GM18526 (cell line): ENCODE data around the gene RNF125.

Experiments
- POLR2A ChIP-seq: IDR thresholded peaks from 3 replicates; pipeline ENCODE4 v1.6.1; 2011; ENCODE audit not compliant: insufficient read length; ENCODE audit errors: extremely low read depth

The RNF125 gene

GRCh38 chr18:32019251-32019948, 775 bp downstream of the RNF125 start:
- TF ChIP-seq POLR2A: no peak

- no peak for TF ChIP-seq POLR2A
These were observed 3.3 kb downstream of the RNF125 start for GRCh38 chr18:32021756-32022564.

GRCh38 chr18:32025744-32026143, 7.1 kb downstream of the RNF125 start:
- no peak for TF ChIP-seq POLR2A

GRCh38 chr18:32026491-32027086, 8.0 kb downstream of the RNF125 start:
- TF ChIP-seq POLR2A: no peak

GRCh38 chr18:32029558-32029957, 10.9 kb downstream of the RNF125 start:
- no peak for TF ChIP-seq POLR2A

GRCh38 chr18:32032609-32033008, 14.0 kb downstream of the RNF125 start:
- TF ChIP-seq POLR2A: no peak

- TF ChIP-seq POLR2A: no peak
These were observed 18.0 kb downstream of the RNF125 start for GRCh38 chr18:32036506-32037180.

GRCh38 chr18:32037616-32038015, 19.0 kb downstream of the RNF125 start:
- TF ChIP-seq POLR2A: no peak

- no peak for TF ChIP-seq POLR2A
These were observed 22.3 kb downstream of the RNF125 start for GRCh38 chr18:32040936-32041335.

- TF ChIP-seq POLR2A: no peak
These were observed 23.7 kb downstream of the RNF125 start for GRCh38 chr18:32042337-32042736.

GRCh38 chr18:32048507-32049091, 30.0 kb downstream of the RNF125 start:
- no peak for TF ChIP-seq POLR2A

GRCh38 chr18:32049393-32050171, 31.0 kb downstream of the RNF125 start:
- TF ChIP-seq POLR2A: no peak

- TF ChIP-seq POLR2A: no peak
These were observed 38.2 kb downstream of the RNF125 start for GRCh38 chr18:32056613-32057358.
